ENCODE results near the gene SKOR2. TPM values are rescaled to one million over a fixed set of nuclear protein-coding genes. Genes with fewer than 3 reads are reported as not detected.
A peak's percentile ranks its signal among the peaks of the same experiment; 100 is the strongest.

SKOR2 gene
- total and polyA plus RNA-seq, 9 of the 15 experiments (the other 6 are each of a cell fraction or from before 2014, with no cell fraction given): not detected

DNA sequence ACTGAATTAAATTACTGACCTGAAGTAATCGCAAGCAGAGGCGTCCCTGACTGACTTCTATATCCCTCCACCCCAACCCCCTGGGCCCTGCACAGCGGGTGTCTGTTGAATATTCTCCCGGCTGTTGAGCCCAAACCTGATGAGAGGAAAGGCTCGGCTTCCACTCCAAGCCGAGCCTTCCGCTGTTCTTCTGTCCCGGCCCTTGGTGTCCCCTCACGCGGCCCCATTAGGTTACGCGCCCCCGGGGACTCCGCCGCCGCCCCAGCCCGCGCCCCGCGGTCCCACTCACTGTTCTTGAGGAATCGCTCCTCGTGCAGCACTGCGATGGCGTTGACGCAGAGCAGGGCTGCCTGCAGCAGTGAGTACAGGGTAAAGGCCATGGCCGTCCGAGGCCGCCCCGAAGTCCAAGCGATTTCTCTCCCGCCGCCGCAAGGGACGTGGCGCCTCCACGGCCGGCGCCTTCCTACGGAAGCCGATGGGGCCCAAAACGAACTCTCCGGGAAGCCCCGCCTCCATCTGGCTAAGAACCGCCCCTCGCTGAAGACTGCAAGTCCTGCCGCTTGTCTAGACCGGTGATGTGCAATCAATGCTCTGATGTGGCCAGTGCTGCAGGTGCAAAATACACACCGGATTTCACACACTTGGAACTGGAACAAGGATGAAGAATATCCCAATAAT lies 75.4 kb downstream of the SKOR2 start, which contains the start of gene IER3IP1 (continued):
- TF ChIP-seq, protein P1, sequence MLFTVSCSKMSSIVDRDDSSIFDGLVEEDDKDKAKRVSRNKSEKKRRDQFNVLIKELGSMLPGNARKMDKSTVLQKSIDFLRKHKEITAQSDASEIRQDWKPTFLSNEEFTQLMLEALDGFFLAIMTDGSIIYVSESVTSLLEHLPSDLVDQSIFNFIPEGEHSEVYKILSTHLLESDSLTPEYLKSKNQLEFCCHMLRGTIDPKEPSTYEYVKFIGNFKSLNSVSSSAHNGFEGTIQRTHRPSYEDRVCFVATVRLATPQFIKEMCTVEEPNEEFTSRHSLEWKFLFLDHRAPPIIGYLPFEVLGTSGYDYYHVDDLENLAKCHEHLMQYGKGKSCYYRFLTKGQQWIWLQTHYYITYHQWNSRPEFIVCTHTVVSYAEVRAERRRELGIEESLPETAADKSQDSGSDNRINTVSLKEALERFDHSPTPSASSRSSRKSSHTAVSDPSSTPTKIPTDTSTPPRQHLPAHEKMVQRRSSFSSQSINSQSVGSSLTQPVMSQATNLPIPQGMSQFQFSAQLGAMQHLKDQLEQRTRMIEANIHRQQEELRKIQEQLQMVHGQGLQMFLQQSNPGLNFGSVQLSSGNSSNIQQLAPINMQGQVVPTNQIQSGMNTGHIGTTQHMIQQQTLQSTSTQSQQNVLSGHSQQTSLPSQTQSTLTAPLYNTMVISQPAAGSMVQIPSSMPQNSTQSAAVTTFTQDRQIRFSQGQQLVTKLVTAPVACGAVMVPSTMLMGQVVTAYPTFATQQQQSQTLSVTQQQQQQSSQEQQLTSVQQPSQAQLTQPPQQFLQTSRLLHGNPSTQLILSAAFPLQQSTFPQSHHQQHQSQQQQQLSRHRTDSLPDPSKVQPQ (CRISPR knock-in tag; IDR thresholded peaks at IDR 0.05; ENCODE audit: borderline replicate concordance): no peak
- TF ChIP-seq BRF1 (IDR thresholded peaks at IDR 0.05; ENCODE audit: borderline replicate concordance, extremely low read depth, insufficient read length) (no peak), CAMTA2 (CRISPR knock-in tag; conservative IDR thresholded peaks at IDR 0.05) (no peak), WHSC1 (IDR thresholded peaks at IDR 0.05; ENCODE audit: low read length) (no peak), HCFC1 (IDR thresholded peaks at IDR 0.05; ENCODE audit: low read depth, low read length) (peak; percentile 50), ZNF79 (CRISPR knock-in tag; IDR thresholded peaks at IDR 0.05; ENCODE audit: low read depth) (no peak), ZKSCAN3 (CRISPR knock-in tag; IDR thresholded peaks at IDR 0.05) (no peak), SIN3A (IDR thresholded peaks at IDR 0.05; ENCODE audit: borderline replicate concordance in 2 of 2, control insufficient read depth in 1 of 2, low read depth in 2 of 2, low read length in 2 of 2) (peak in 1 of 2 experiments; percentile 25; a peak in 1 of 4 replicates), SIN3B (IDR thresholded peaks at IDR 0.05; ENCODE audit: low read depth) (no peak)
- TF ChIP-seq, protein P2, sequence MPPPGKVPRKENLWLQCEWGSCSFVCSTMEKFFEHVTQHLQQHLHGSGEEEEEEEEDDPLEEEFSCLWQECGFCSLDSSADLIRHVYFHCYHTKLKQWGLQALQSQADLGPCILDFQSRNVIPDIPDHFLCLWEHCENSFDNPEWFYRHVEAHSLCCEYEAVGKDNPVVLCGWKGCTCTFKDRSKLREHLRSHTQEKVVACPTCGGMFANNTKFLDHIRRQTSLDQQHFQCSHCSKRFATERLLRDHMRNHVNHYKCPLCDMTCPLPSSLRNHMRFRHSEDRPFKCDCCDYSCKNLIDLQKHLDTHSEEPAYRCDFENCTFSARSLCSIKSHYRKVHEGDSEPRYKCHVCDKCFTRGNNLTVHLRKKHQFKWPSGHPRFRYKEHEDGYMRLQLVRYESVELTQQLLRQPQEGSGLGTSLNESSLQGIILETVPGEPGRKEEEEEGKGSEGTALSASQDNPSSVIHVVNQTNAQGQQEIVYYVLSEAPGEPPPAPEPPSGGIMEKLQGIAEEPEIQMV (tag; conservative IDR thresholded peaks at IDR 0.05; ENCODE audit: low read depth): no peak
